ENCODE measurements around the gene ENTHD1.
"Not testable (repeated sequence)": the region's sequence is repeated elsewhere in the genome, so short reads cannot be mapped to it uniquely, and the experiment has no call there.

Gene ENTHD1

GRCh38 chr22:39924286-39924685 lies 30.7 kb upstream of the ENTHD1 start:
- no peak for DNase-seq (ENCODE audit: low read depth)

- no peak for DNase-seq (ENCODE audit: low read depth)
Measured at GRCh38 chr22:39923696-39924095, 30.1 kb upstream of the ENTHD1 start.

DNA sequence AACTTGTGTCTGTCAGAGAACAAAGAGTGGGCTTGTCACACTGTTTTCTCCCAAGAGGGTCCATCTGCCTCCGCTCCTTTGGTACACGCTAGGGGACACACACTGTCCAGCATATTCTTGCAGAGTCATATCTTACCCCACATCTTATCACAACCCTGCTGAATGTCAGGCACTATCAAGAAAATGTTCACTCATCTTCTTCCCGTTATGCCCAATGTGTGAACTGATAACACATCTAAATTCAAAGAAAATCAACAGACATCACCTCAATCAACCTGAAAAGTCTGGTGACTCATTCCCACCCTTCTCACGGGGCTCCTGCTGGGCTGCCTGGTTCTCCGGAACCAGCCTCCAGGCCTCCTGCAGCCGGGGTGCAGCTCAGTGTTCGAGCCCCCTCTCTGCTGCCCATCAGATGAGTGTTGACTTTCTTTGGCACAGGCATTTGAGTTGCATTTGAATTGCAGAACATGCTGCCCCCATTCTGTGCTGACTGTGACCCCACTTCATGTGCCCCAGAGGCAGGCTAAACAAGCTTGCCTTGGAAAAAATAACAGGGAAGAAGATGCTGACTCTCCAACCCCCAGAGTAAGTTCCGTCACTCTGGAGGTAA lies 26.7 kb upstream of the ENTHD1 start:
- DNase-seq (ENCODE audit: low read depth): peak; percentile 86

- no peak for DNase-seq (ENCODE audit: low read depth)
Measured at GRCh38 chr22:39917776-39918495, 24.4 kb upstream of the ENTHD1 start.

- DNase-seq (ENCODE audit: low read depth): no peak
Measured at GRCh38 chr22:39917197-39917643, 23.7 kb upstream of the ENTHD1 start.

DNA sequence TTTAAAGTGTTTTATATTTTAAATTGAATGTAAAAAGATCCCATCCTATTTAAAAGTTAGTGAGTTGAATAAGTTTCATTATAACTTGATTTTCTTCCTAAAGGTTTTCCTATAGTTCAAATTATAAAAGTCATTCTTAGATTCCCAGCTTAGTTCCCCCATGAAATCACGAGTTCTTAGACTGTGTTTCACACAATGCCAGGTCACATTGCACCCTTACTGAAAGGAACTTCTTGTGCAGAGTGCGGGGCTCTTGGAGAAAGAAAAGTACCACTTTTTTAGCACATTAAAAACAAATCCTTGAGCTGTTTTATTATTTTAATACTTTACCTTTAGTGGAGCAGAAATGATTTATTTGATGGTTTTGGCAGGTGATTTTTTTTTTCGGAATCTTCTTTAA lies 22.9 kb upstream of the ENTHD1 start:
- no peak for DNase-seq (ENCODE audit: low read depth)

GRCh38 chr22:39915295-39915726 lies 21.8 kb upstream of the ENTHD1 start:
- no peak for DNase-seq (ENCODE audit: low read depth)

- DNase-seq (ENCODE audit: low read depth): no peak
Measured at GRCh38 chr22:39914584-39914983, 21.0 kb upstream of the ENTHD1 start.

DNA sequence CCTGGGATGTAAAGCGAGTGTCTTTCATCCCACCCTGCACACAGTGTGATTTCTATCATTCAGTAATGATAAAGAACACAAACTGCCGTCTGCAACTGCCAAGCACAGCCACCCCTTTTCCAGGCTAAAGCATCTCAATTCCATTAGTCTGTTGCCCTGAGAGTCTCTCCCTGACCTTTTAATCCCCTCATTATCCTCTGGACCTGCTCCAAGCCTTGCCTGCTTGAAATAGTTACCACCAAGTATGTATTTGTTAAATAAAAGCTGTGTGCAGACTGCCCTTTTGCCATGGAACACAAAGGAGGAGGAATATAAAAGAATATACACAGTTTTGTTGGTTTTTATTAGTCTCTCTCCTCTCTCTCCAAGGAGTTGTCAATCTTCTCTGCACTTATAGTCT lies 20.3 kb upstream of the ENTHD1 start:
- DNase-seq (ENCODE audit: low read depth): no peak

DNA sequence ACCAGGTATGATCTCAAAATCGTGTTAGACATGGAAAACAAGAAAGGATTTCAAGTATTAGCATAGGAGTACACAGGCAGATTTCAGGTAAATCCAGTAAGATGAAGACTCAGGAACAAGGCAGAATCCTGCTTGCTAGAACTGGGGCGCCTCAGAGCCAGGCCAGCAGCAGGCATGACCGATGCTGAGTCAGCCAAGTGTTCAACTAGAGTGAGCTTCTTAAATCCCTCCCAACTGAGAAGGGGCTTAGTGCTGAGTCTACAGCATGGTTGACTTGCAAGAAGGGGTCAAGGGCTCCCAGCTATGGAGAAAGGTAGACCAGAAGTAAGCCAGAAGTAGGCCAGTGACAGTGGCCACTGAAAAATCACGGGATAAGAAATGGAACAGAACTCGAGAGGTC lies 19.8 kb upstream of the ENTHD1 start:
- DNase-seq (ENCODE audit: low read depth): no peak

DNA sequence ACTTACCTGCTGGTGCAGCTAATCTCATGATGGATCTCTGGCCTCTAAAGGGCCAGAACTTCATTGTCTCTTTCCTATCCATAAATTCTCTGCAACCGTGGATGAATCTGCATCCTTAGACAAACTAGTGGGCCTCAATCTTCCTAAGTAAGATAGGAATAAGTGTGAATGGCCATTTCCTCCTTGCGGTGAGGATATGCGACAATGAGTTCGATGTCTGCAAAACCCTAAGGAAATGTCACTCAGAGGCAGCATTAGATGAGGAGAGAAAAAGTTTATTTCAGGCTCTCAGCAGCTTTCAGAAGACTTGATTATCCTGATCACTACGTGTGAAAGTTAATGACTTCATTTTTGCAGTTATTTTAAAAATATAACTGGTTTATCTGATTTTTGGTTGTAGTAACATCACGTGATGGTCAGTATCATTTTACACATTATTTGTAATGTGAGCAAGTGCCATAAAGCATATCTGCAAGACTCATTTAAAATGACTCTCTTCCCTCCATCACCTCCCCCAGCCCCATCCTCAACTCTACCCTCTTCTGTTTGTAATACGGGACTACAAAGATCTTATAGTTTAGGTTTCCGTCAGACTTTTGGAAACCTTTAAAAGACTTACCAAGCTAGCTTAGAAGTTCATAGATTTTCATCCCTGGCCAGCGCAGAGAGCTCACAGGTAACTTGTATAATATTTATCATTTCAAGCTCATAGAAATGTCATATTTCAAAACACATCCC lies 17.5 kb upstream of the ENTHD1 start:
- no peak for DNase-seq (ENCODE audit: low read depth)

GRCh38 chr22:39908737-39909136 lies 15.2 kb upstream of the ENTHD1 start:
- DNase-seq (ENCODE audit: low read depth): no peak

- DNase-seq (ENCODE audit: low read depth): no peak
Measured at GRCh38 chr22:39908136-39908535, 14.6 kb upstream of the ENTHD1 start.

DNA sequence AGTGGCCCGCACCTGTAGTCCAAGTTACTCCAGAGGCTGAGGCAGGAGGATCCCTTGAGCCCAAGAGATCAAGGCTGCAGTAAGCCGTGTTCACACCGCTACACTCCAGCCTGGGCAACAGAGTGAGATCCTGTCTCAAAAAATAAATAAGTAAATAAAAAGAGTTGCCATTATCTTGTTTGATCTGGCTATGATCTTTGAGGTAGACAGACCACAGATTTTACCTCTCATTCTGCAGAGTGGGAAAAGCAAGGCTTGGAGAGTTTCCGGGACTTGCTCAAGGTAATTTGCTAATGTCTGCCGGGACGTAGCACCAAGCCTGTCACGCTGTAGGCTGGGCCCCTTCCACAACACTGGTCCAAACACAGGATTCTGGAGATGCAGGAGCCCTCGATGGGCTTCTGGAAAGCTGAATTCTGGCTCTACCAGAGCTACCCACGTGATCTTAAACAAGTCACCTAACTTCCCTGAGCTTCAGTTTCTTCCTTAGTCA lies 14.1 kb upstream of the ENTHD1 start:
- DNase-seq (ENCODE audit: low read depth): no peak

- no peak for DNase-seq (ENCODE audit: low read depth)
Measured at GRCh38 chr22:39907047-39907446, 13.5 kb upstream of the ENTHD1 start.

GRCh38 chr22:39906207-39906606 lies 12.6 kb upstream of the ENTHD1 start:
- no peak for DNase-seq (ENCODE audit: low read depth)

DNA sequence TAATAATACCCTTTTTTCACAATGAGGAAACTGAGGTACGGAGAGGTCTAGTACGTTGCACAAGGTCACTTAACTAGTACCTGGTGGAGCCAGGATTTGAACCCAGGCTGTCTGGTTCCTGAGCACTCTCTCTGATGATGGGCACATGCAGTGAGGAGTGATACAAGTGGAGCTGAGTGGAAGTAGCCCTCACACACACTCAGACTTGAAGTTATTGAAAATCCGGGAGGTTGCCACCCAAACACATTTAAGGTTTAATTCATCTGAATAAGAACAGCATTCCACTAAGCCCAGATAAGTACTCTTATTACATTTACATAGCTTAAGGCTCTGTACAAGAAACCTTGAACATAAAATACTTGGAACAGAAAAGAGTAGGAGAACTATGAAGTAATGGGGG lies 12.1 kb upstream of the ENTHD1 start:
- DNase-seq (ENCODE audit: low read depth): no peak

DNA sequence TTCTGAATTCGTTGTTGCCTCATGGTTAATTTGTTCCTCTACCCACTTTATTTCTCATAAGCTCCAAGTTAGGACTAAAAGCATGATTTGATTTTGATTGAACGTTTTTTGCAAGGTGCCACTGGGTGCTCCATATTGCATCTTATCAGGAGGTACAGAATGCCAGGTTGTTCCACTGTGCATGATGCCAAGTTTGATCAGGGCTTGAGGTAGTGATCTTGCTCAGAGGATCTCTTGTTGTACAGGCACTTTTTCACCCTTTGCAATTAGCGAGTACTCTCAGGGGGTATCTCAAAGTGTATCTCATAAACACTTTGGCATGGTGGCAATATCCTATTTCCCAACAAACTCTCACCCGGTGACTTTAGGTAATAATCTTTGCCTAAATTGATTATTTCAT lies 11.3 kb upstream of the ENTHD1 start:
- DNase-seq (ENCODE audit: low read depth): no peak

DNA sequence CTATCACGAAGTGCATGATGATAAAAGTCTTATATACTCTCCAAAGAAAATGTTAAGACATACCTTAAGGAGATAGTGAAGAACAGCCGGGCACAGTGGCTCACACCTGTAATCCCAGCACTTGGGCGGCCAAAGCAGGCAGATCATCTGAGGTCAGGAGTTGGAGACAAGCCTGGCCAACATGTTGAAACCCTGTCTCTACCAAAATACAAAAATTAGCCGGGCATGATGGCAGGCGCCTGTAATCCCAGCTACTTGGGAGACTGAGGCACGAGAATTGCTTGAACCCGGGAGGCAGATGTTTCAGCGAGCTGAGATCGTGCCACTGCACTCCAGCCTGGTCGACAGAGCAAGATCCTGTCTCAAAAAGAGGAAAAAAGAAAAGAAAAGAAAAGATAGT lies 10.5 kb upstream of the ENTHD1 start:
- not testable (repeated sequence) for DNase-seq (ENCODE audit: low read depth)

GRCh38 chr22:39901565-39902146 lies 8.1 kb upstream of the ENTHD1 start:
- DNase-seq (ENCODE audit: low read depth): no peak

DNA sequence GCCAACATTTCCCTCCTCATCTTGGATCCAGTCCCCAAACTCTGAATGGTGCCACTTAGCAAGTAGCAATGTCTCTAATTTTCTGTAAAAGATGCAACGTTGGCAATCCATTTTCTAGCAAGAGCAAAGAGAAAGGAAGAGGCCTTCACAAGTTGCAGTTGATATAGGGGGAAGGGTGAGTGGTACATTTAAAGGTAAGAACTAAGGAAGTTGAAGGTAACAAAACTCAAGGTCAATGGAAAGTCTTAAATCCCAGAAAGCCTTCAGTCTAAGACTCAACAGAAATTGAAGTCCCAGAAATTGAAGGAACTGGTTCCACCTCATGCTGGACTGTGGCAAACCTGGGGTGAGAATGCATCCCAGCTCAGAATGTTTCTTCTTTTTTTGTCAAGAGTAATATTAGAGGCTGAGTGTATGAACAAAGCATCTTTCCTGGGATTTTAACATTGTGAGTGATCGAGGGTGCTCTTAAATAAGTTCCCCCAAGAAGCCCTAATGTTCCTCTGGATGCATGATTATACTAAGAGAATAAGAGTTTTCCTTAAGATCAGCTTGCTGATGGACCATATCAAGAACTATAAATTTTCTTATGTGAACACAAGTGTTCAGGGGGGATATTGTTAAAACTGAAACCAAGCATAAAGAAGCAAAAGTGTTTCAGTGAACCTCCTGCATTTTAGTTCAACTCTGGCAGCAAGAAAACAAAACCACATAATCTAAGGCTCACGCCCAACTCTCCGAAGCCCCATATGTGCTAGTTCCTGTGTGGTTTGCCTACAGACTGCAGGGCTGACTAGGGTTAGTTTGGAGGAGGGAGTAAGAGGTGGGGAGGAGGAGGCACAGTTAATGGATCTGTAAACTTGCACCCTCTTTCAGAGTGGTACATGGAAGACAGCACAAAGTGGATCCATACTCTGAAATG lies 7.0 kb upstream of the ENTHD1 start, which contains the start of gene GRAP2:
Gene GRAP2 (plus strand): TSS at position 779 of the 922 bp plus-strand sequence. CDS start 46,023 bp downstream, outside the sequence.
- DNase-seq (ENCODE audit: low read depth): no peak
